HG03521 (cell line): ENCODE measurements around the gene FSD1L.
"Not testable (repeated sequence)": the region's sequence is repeated elsewhere in the genome, so short reads cannot be mapped to it uniquely, and the experiment has no call there.

Experiments used
- ATAC-seq: cut with Tn5 transposase; IDR thresholded peaks from one replicate; pipeline ENCODE4 v1.9.1; 2021; ENCODE audit warnings: mild to moderate bottlenecking, moderate library complexity; ENCODE audit not compliant: unreplicated experiment

The FSD1L gene

GRCh38 chr9:105541838-105542237 is 94.0 kb downstream of the FSD1L start:
- ATAC-seq, result peak; percentile 54

DNA sequence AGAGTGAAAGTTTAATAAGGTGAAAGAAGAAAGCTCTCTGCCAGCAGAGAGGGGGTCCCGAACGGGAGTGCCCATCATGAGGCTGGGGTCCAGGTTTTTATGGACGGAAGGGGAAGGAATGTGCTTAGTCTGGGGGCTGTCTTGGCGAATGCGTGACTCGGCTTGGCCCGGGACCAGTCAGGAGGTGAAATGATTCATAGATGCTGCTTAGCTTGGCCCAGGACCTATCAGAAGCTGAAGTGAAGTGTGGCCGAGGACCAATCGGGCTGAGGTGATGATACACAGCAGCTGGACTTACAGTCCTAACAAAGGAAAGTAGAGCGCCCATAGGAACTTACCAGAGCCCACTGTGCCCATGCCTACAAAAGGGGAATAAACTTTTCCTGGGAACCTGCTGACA is 106.2 kb downstream of the FSD1L start:
- no peak for ATAC-seq

DNA sequence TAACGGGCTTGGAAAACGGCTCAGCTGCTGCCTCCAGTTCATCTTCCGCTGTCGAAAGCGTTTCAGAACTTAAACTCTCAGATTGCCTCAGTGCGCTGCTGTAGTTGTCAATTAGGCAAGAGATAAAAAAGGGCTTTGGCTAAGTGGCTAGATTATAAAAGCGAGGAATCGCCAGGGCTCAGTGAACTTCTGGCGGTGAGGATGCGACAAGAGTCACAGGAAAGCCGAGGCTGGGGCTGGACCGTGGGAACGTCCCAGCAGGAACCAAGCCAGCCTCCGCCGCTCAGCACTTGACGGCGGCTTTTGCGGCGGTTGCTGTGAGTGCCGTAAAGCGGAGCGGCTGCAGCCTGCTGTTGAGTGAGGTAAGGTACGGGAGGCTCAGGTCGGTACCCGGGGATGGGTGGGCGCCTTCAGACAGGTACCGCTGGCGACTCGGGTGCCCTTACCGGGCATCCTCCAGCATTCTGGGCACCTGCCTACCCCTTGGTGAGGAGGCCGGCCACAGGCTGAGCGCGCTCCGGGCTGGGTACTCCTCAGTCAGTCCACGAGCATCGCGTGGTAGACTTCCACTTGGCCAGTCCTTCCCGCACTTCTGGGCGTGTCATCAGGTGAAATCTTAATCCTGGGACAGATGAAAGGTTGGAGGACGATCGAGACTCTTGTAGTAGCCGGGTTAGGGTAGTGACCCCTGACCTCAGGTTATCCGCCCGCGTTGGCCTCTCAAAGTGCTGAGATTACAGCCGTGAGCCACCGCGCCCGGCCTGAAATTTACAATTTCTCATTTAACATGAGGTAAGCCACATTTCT is 110.2 kb downstream of the FSD1L start, which contains the start of gene FKTN:
TSS of gene FKTN (plus strand) at position 328 of the 807 bp plus-strand sequence. CDS start 16,902 bp downstream, outside the sequence.
- peak; percentile 90 for ATAC-seq

- ATAC-seq, result no peak
Measured at GRCh38 chr9:105572455-105572854, 124.6 kb downstream of the FSD1L start.

GRCh38 chr9:105579952-105580351 is 132.1 kb downstream of the FSD1L start:
- ATAC-seq, result not testable (repeated sequence)

DNA sequence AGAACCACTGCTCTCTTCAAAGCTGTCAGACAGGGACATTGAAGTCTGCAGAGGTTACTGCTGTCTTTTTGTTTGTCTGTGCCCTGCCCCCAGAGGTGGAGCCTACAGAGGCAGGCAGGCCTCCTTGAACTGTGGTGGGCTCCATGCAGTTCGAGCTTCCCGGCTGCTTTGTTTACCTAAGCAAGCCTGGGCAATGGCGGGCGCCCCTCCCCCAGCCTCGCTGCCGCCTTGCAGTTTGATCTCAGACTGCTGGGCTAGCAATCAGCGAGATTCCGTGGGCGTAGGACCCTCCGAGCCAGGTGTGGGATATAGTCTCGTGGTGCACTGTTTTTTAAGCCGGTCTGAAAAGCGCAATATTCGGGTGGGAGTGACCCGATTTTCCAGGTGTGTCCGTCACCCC is 133.7 kb downstream of the FSD1L start:
- ATAC-seq, result not testable (repeated sequence)

DNA sequence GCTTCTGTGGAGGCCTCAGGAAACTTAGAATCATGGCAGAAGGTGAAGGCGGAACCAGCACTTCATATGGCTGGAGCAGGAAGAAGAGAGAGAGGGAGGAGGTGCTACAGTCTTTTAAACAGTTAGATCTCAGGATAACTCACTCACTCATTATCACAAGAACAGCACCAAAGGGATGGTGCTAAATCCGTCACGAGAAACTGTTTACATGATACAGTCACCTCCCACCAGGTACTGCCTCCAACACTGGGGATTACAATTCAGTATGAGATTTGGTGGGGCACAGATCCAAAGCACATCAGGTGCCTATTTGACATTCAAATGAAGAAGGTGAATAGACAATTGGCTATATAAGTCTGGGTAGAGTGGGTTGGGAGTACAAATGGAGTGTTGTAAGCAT is 145.3 kb downstream of the FSD1L start:
- ATAC-seq, result no peak
